Spinal cord (tissue), 10 donors: ENCODE measurements around the gene C10orf105. TPM values are rescaled to one million over a fixed set of nuclear protein-coding genes. Genes with fewer than 3 reads are reported as not detected.

Experiments
- DNase-seq, 6 donors: peaks; one replicate each; pipeline versions ENCODE4 v3.0.0 to v3.0.0-alpha.2; 2013 to 2015; ENCODE audit warnings: low spot score in 6 of 6, low read depth in 4 of 6
- H3K27ac ChIP-seq: one replicate; pipeline ENCODE4 v1.5.1; 2013; ENCODE audit warnings: low read depth, low read length, control low read depth
- H3K27me3 ChIP-seq: one replicate; pipeline ENCODE4 v1.6.1; 2013; ENCODE audit warnings: low read length; ENCODE audit not compliant: control insufficient read depth, insufficient read depth
- H3K36me3 ChIP-seq: one replicate; pipeline ENCODE4 v1.6.1; 2013; ENCODE audit warnings: low read length; ENCODE audit not compliant: control insufficient read depth, insufficient read depth
- H3K4me1 ChIP-seq: one replicate; pipeline ENCODE4 v1.6.1; 2013; ENCODE audit warnings: low read length; ENCODE audit not compliant: control insufficient read depth, insufficient read depth
- H3K4me3 ChIP-seq: one replicate; pipeline ENCODE4 v1.5.1; 2013; ENCODE audit warnings: low read depth, low read length, control low read depth
- H3K9me3 ChIP-seq: one replicate; pipeline ENCODE4 v1.6.1; 2013; ENCODE audit warnings: low read length; ENCODE audit not compliant: control insufficient read depth, insufficient read depth
- WGBS: methylation state at CpG from one replicate; pipeline ENCODE4 v1.1.5; 2013; ENCODE audit warnings: missing lambda C conversion rate; ENCODE audit not compliant: insufficient coverage; 5-methylcytosine and 5-hydroxymethylcytosine counted together
- polyA plus RNA-seq, 2 donors: library from polyadenylated mRNA; unstranded; fragments of 120-200 nt; gene quantifications; one replicate each; pipeline ENCODE4 v1.2.1, GENCODE V29; 2013; ENCODE audit not compliant: insufficient read length in 2 of 2
- total RNA-seq, 2 donors: library from RNA; depleted of rRNA in 1 of 2; stranded (reverse); fragments of 120-200 nt in 1 of 2; fragments of >200 nt in 1 of 2; gene quantifications; one replicate each; pipeline versions ENCODE4 v1.2.3 to v1.2.4, GENCODE V29; 2013 to 2014
- donor health status: healthy.

C10orf105 gene
- total and polyA plus RNA-seq, 4 donors, result 0.99 to 13.9 (median 6.4) TPM

DNA sequence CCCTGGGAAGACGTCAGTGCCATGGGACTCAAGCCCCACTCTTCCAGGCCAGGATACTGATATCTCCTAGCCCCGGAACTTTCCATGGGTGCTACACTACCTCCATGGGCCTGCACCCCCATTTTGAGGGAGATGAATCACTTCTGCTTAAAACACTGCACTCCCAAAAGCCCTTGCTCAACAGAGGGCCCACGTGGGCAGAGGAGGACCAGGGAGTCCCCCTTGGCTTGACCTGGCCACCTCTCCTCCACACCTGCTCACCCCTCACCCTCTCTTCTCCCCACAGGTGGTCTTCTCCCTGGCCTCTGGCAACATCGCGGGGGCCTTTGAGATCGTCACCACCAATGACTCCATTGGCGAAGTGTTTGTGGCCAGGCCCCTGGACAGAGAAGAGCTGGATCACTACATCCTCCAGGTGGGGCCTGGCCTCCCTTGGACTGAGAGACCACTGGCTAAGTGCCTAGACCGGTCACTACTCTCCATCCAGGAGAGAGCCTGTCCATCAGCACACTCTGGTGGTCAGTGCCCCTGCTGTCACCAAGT, 19.9 kb upstream of the C10orf105 start:
- WGBS, result 88% methylated on average over 8 of the region's 8 CpGs

DNA sequence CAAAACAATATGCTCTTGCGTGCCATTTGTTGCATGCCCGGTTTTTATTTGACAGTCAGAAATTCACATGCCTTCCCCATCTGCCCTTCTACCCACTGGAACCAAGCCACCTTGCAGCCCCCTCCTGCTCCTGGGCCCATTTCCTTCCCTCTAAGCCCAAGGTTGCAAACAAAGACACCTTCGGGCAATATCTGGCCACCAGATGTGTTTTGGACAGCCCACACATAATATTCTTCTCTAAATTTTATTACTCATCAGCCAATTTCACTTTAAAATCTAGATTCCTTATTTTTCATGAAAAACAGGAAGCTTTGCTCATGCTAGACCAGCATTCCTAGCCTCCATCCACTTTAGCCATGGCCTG, 18.2 kb upstream of the C10orf105 start:
- no peaks in the 10 kb centered on the region for H3K27me3 ChIP-seq
- peaks cover 17% of the 10 kb centered on the region for H3K36me3 ChIP-seq
- no peaks in the 10 kb centered on the region for H3K9me3 ChIP-seq
- H3K27ac ChIP-seq, result no peak overlapping the region
- H3K4me1 ChIP-seq, result peaks cover 18% of the 10 kb centered on the region
- no peak for DNase-seq
- WGBS, result 83% methylated on average over 3 of the region's 3 CpGs
- H3K4me3 ChIP-seq, result no peak overlapping the region

More for the DNA sequence above, 19.9 kb upstream of the C10orf105 start:
- Histone ChIP-seq H3K4me3 (no peak overlapping the region), H3K36me3 (peaks cover 14% of the 10 kb centered on the region), H3K9me3 (no peaks in the 10 kb centered on the region), H3K27ac (no peak overlapping the region), H3K4me1 (peaks cover 18% of the 10 kb centered on the region), H3K27me3 (no peaks in the 10 kb centered on the region)
- DNase-seq, result no peak

DNA sequence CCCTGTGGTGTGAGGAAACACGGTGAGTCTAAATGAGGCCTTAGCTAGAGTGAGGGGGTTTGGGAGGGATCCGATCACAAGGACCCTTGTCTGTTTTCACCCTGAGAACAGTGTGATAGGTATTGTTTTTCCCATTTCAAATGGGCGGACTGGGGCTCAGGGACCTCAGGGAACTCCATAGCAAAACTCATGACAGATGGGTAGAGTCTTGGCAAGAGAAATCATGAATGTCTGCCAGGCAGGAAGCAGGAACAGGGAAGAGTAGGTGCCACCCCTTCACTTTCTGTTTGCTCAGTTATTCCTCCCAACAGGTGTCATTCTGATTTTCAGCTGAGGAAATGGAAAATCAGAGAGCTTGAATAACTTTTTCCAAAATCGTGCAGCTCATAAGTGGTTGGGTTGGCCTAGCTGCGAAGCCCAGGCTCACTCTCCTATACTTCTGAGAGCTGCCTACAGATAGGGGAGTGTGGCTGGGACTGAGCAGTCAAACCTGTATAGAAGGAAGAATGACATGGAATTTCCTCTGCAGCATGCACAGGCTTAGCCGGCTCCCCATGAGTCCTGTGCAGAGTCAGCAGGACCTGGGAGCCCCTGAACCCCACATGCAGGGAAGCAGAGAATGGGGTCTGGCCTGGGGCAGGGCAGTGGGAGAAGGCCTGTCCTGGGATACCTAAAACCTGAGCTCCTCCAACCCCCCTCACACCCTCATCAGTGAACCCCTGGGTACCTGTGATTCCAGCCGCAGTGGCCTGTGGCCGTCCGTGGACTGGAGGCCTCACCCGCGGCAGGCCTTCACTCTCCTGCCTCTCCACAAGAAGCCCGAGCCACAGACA, 17.6 kb upstream of the C10orf105 start:
- DNase-seq, result peak in 1 of 6 donors; percentile 64
- no peak overlapping the region for H3K4me3 ChIP-seq
- H3K4me1 ChIP-seq, result peaks cover 18% of the 10 kb centered on the region
- peaks cover 17% of the 10 kb centered on the region for H3K36me3 ChIP-seq
- H3K9me3 ChIP-seq, result no peaks in the 10 kb centered on the region
- 92% methylated on average over 10 of the region's 12 CpGs for WGBS
- no peak overlapping the region for H3K27ac ChIP-seq
- no peaks in the 10 kb centered on the region for H3K27me3 ChIP-seq

DNA sequence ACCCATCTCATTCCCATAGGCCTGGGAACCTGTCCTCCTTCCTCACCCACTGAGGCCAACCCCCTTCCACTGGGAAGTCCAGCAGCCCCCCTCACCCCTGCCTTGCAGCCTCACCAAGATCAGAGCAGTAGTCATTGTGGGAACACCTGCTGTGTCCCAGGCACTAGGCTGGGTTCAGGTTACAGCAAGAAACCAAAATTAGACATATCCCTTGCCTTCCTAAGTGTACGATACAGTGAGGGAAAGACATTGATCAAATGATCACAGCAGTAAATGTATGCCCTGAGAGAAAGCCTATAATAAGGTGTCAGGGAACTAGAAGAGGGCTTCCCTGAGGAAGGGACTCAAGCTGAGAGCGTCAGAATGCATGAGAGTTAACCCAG, 17.0 kb upstream of the C10orf105 start:
- no peak overlapping the region for H3K27ac ChIP-seq
- no peak overlapping the region for H3K4me3 ChIP-seq

DNA sequence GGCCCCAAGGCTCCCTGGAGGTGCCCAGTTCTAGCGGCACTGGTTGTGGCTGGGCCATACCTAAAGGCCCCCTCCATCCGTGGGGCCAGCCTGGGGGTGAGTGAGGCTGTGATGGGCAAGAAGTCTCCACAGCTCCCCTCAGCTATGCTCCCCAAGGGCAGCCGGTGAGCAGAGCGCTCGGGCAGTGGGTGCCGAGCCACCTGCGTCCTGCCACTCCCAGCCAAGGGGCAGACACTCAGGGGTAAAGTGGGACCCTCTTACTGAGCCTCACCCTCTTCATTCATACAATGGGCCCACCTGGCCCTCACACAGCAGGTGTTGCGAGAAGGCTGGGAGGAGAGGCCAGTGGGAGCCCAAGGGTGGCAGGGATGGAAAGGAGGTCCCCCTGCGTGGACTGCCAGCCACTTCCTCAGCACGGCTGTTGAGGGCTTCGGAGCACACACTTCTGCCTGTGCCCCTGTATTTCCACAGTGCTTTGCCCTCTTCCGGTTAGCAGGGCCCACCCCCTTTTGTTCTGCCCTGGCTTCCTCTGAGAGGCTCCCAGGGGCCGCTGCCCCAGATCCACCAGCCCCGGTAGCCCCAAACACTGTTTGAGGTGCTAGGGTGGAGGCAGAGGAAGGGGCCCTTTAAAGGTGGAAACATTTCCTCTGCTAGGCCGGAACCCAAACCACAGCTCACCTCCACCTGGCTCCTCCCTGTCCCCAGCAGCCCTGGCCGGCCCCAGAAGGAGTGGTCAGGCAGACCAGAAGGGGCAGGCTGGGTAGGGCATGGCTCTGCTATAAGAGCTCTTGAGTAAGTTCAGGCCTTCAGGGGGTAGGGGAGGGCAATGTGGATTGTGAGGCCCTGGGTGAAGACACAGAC, 16.4 kb upstream of the C10orf105 start:
- no peak for DNase-seq
- Histone ChIP-seq H3K36me3 (peaks cover 14% of the 10 kb centered on the region), H3K4me3 (no peak overlapping the region), H3K4me1 (peaks cover 18% of the 10 kb centered on the region), H3K9me3 (no peaks in the 10 kb centered on the region), H3K27me3 (no peaks in the 10 kb centered on the region), H3K27ac (no peak overlapping the region)
- WGBS, result 92% methylated on average over 10 of the region's 16 CpGs

More for the DNA sequence above, 17.0 kb upstream of the C10orf105 start:
- H3K27me3 ChIP-seq, result no peaks in the 10 kb centered on the region
- 76% methylated on average over 2 of the region's 2 CpGs for WGBS
- no peaks in the 10 kb centered on the region for H3K9me3 ChIP-seq
- DNase-seq, result no peak
- peaks cover 18% of the 10 kb centered on the region for H3K4me1 ChIP-seq
- peaks cover 13% of the 10 kb centered on the region for H3K36me3 ChIP-seq

DNA sequence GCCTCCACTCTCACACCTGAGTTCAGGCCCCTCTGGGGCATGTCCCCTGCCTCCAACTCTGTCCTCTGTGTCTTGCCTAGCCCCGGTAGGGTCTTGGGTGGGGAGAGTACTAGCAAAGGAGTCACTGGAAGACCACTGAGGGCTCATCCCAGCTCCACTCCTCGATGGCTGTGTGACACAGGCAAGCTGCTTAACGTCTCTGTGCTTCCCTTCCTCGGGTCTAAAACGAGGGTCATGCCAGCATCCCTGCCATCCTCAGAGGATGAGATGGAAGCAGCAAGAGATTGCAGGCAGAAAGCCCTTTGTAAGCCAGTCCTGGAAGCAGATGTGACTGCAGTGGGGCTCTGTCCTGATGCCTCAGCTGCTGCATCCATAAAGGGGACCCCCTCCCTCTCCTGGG, 15.2 kb upstream of the C10orf105 start:
- DNase-seq, result no peak
- 86% methylated on average over 4 of the region's 5 CpGs for WGBS
- Histone ChIP-seq H3K9me3 (no peaks in the 10 kb centered on the region), H3K27me3 (no peaks in the 10 kb centered on the region), H3K4me3 (no peak overlapping the region), H3K27ac (no peak overlapping the region), H3K4me1 (peaks cover 9% of the 10 kb centered on the region), H3K36me3 (peaks cover 15% of the 10 kb centered on the region)

DNA sequence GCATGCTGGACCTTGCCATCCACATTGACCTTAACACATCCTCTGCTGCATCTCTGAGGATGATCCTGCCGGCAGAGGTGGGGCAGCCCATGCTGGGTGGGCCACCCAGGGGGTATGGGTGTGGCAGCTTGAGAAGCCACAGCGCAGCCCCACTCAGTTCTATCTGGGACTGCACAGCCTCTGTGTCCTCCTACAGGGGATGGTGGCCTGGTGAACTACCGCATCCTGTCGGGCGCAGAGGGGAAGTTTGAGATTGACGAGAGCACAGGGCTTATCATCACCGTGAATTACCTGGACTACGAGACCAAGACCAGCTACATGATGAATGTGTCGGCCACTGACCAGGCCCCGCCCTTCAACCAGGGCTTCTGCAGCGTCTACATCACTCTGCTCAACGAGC, 12.2 kb upstream of the C10orf105 start:
- no peak overlapping the region for H3K4me3 ChIP-seq
- H3K27me3 ChIP-seq, result no peaks in the 10 kb centered on the region
- no peak for DNase-seq
- H3K36me3 ChIP-seq, result peaks cover 12% of the 10 kb centered on the region
- H3K27ac ChIP-seq, result no peak overlapping the region
- no peaks in the 10 kb centered on the region for H3K9me3 ChIP-seq
- H3K4me1 ChIP-seq, result peaks cover 31% of the 10 kb centered on the region
- 89% methylated on average over 12 of the region's 12 CpGs for WGBS

DNA sequence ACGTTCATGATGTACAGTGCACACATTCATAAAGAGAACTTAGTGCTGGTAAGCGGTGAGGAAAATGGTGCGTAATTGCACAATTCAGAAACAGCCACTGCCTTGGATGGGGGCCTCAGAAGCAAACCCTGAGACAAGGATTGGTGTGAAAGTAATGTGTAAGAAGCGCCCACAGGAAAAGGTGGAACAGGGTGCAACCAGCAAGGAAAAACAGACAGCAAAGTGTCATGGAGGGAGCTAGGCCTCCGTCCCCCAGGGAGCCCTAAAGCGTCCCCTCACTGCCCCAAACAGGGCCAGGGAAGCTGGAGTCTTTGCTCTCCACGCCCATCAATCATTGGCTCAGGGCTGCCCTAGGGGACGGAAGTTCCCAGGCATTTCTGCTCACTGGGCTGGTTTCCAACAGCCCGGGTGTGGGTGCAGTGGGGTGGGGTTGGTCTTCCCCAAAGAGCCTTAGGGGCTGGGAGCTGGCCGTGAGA, 9.6 kb upstream of the C10orf105 start:
- peaks cover 27% of the 10 kb centered on the region for H3K4me1 ChIP-seq
- no peaks in the 10 kb centered on the region for H3K9me3 ChIP-seq
- 65% methylated on average over 4 of the region's 10 CpGs for WGBS
- DNase-seq, result peak in 2 of 6 donors; percentile 52 to 57
- peaks cover 9% of the 10 kb centered on the region for H3K36me3 ChIP-seq
- no peak overlapping the region for H3K27ac ChIP-seq
- no peak overlapping the region for H3K4me3 ChIP-seq
- no peaks in the 10 kb centered on the region for H3K27me3 ChIP-seq
